HG03571 (cell line): ENCODE measurements around the gene NT5C3B.
"Not testable (repeated sequence)": the region's sequence is repeated elsewhere in the genome, so short reads cannot be mapped to it uniquely, and the experiment has no call there.

Source experiments
- ATAC-seq: cut with Tn5 transposase; IDR thresholded peaks from one replicate; pipeline ENCODE4 v1.9.1; 2021; ENCODE audit not compliant: unreplicated experiment

Gene NT5C3B

GRCh38 chr17:41785091-41785858, 50.8 kb downstream of the NT5C3B start:
- no peak for ATAC-seq

- no peak for ATAC-seq
These were observed 51.8 kb downstream of the NT5C3B start for GRCh38 chr17:41784207-41784744.

DNA sequence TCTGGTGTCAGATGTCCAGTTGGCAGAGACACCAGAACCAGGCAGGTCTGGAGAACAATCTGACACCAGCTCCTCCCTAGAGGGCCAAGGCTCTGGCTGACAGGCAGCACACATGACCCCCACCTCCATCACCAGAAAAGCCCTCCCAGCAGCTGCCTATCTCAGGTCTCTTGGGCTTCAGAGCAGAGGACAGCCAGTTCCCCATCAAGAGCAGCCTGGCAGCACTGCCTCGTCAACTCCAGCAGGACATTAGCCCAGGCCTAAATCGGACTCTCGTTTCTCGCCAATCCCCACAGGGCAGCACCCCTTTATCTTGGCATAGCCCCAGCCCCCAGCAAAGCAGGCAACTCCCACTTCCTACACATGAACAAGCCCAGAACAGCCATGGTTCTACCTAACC, 53.9 kb downstream of the NT5C3B start:
- ATAC-seq: no peak

DNA sequence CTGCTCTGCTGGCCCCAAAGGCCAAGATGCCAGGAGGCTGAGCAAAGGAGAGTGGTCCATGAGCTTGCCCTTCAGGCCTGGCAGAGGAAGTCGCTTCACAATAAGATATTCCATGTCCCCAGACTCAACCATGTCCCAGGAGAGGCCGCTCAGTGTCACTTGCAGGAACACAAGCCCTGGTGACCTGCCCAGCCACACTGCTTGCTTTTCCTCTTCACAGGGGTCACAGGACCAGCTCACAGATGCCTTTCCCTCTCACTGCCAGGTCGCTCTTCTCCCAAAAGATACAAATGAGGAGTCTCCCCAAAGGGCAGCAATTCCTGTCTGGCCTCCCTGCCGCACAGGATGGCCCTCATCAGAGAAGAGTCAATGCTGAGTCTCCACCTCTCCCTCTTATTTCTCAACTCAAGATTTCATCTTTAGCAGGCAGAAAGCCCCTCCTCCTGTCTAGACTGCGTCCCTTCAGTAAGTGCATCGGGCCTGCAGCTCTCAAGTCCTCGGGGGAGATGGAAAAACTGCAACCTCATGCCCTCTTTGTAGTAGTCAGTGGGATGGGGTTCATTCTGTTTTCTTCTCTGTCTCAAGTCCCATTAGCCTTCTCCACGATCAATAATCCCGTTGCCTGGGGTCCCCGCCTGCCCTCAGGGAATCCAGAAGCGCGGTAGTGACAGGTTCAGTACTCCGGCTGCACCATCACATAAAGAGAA, 54.5 kb downstream of the NT5C3B start:
- no peak for ATAC-seq

DNA sequence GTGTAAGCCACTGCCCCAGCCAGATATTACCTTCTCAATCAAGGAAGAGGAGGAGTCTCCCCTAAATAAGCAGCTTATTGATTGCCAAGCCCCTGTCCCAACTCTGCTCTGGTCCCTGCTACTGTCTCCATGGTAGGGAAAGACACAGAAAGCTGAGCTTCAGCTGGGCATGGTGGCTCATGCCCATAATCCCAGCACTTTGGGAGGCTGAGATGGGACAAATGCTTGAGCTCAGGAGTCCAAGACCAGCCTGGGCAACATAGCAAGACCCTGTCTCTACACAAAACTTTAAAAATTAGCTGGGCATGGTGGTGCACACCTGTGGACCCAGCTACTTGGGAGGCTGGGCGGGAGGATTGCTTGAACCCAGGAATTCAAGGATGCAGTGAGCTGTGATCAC, 56.1 kb downstream of the NT5C3B start:
- ATAC-seq: no peak

- no peak for ATAC-seq
These were observed 58.4 kb downstream of the NT5C3B start for GRCh38 chr17:41777574-41778188.

DNA sequence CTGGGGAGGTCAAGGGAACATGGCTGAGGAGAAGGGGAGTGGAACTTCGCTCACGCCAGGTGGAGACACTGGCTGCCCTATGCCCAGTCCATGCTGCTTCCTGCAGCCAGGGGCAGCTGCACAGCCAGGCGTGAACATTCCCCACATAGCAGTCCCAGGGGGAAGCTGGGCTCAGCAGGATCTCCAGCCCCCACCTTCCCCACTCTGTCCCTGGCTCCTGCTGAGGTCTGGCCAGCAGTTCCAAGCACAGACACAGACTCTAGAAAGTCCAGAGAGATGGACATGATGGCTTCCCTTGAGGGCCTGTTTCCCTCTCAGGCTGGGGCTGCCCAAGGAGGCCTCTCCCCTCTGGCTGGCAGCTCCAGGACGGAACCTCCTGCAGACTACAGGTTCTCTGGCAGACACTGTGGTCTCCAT, 58.9 kb downstream of the NT5C3B start:
- no peak for ATAC-seq

GRCh38 chr17:41776262-41776900, 59.7 kb downstream of the NT5C3B start:
- ATAC-seq: not testable (repeated sequence)

- no peak for ATAC-seq
These were observed 60.4 kb downstream of the NT5C3B start for GRCh38 chr17:41775394-41776226.
